ENCODE results near the gene FOCAD.

Gene FOCAD

DNA sequence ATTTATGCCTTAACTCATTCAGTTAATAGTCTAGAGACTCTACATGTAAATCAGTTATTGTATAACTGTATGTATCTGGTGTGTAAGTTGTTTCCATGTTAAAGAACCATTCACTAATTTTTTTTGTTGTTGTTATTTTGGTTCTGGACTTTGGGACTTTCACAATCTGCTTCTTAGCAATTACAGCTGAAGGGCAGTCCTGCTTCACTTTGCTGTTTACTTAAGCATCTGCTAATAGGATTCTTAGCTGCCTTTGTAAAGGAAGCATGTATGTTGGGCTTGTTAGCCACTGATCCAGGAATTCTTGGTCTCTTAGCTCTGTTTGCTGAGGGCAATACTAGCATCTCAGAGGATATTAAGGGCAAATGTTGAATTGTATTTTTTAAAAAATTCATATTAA is 97.0 kb downstream of the FOCAD start:
- TF ChIP-seq, protein P1, sequence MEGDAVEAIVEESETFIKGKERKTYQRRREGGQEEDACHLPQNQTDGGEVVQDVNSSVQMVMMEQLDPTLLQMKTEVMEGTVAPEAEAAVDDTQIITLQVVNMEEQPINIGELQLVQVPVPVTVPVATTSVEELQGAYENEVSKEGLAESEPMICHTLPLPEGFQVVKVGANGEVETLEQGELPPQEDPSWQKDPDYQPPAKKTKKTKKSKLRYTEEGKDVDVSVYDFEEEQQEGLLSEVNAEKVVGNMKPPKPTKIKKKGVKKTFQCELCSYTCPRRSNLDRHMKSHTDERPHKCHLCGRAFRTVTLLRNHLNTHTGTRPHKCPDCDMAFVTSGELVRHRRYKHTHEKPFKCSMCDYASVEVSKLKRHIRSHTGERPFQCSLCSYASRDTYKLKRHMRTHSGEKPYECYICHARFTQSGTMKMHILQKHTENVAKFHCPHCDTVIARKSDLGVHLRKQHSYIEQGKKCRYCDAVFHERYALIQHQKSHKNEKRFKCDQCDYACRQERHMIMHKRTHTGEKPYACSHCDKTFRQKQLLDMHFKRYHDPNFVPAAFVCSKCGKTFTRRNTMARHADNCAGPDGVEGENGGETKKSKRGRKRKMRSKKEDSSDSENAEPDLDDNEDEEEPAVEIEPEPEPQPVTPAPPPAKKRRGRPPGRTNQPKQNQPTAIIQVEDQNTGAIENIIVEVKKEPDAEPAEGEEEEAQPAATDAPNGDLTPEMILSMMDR (IDR thresholded peaks at IDR 0.05; ENCODE audit: low read depth, low read length), result no peak
- DNase-seq (ENCODE audit: extremely low read depth, low read depth), result no peak

DNA sequence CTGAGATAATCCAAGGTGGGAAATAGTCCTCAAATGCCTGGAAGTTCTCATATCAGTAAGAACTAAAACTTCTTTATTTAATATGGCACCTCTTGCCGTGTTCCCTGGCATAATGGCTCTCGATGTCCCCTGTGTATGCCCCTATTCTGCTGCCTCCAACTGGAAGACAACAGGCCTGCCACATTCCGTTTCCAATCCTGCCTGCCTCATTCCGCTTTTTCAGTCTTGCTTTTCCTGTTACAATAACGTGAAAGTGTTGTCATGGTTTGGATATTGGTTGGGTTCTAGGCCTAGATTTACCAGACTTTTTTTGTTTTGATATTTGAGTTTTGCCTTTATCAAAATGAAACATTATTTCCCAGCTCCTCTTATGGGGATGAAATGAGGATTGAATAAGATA is 98.2 kb downstream of the FOCAD start:
- TF ChIP-seq, protein P1 (IDR thresholded peaks at IDR 0.05; ENCODE audit: low read depth, low read length), result no peak
- no peak for DNase-seq (ENCODE audit: extremely low read depth, low read depth)

GRCh38 chr9:20783057-20784038 is 99.3 kb downstream of the FOCAD start:
- TF ChIP-seq, protein P1 (IDR thresholded peaks at IDR 0.05; ENCODE audit: low read depth, low read length), result no peak
- DNase-seq (ENCODE audit: extremely low read depth, low read depth), result no peak

DNA sequence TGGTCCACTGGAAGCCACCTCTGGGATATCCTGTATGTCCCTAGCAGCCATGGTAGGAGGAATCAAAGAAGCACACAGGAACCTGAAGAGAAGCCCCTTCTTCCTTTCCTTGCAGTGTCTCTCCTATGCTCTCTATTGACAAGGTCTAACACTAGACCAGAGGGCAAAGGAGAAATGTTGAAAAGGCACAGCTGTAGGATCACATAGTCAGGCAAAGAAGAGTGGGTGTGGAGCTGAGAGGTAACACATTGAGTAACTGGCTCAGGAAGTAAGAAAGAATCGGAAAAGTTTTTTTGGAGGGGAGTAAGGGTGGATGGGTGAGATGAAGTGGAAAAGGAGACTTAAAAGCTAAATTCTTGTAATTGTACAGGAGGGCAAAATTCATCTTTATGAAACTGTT is 100.1 kb downstream of the FOCAD start:
- TF ChIP-seq, protein P1 (IDR thresholded peaks at IDR 0.05; ENCODE audit: low read depth, low read length), result no peak
- DNase-seq (ENCODE audit: extremely low read depth, low read depth), result no peak

DNA sequence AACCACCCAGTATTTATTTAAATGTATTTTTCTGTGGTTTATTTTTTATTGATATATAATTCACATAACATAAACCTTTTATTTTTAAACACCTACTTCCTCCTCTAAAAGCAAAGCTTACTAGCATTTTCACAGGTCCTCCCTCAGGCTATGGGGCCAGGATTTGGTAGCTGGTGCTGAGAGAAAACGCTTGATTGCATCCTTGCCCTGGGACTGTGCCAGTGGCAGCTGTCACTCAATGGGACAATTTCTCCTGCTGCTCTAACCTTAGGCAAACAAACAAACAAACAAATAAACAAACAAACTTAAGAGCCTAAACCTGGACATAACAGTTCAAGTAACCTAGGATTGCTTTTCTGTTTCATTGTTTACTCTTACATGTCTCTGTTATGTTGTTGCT is 102.7 kb downstream of the FOCAD start:
- TF ChIP-seq, protein P1 (IDR thresholded peaks at IDR 0.05; ENCODE audit: low read depth, low read length), result no peak
- DNase-seq (ENCODE audit: extremely low read depth, low read depth), result no peak

GRCh38 chr9:20788526-20789451 is 104.7 kb downstream of the FOCAD start:
- no peak for DNase-seq (ENCODE audit: extremely low read depth, low read depth)
- TF ChIP-seq, protein P1 (IDR thresholded peaks at IDR 0.05; ENCODE audit: low read depth, low read length), result no peak
